GM18502 (cell line): ENCODE data around the gene ATP6V0B.

Source experiments
- ATAC-seq: cut with Tn5 transposase; IDR thresholded peaks from one replicate; pipeline ENCODE4 v1.9.1; 2021; ENCODE audit warnings: mild to moderate bottlenecking; ENCODE audit not compliant: unreplicated experiment, poor library complexity

ATP6V0B gene

DNA sequence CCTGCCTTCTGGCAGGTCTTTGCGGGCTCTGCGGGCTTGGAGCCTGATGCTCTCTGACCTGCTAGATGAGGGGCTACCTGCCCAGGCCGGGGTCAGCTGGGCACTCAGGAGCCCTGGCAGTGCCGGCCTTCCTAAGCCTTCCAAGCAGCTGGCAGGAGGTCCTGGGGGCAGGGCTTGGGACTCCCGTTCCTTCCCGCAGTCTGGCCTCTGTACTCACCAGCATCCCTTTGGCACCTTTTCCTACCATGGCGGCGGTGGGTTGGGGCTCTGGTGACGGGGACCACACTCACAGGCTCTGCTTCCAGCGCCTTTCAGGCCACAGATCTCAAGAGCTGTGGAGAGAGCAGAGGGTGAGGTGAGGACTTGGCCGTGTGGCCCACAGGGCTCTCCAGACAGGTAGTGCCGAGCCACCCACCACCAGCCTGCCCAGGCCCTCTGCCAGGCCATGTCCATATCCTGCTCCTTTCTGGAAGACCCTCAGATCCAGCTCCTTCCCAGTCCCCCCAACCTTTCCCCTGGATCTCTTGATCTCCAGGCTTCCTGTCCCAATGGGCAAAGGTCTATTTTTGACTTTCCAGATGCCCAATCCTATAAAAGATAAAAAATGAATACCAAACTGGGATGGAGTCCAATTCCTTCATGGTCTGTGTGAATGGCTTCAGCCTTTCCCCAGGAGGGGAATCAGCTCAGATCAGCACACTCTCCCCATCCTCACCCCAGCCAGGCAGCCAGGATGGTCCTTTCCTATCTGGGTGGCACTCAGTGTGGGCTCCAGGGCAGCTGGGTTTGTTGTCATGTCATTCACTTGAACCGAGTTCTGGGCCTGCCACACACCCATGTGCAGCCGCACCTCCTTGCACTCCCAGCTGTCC, 49.5 kb downstream of the ATP6V0B start:
- ATAC-seq: no peak

DNA sequence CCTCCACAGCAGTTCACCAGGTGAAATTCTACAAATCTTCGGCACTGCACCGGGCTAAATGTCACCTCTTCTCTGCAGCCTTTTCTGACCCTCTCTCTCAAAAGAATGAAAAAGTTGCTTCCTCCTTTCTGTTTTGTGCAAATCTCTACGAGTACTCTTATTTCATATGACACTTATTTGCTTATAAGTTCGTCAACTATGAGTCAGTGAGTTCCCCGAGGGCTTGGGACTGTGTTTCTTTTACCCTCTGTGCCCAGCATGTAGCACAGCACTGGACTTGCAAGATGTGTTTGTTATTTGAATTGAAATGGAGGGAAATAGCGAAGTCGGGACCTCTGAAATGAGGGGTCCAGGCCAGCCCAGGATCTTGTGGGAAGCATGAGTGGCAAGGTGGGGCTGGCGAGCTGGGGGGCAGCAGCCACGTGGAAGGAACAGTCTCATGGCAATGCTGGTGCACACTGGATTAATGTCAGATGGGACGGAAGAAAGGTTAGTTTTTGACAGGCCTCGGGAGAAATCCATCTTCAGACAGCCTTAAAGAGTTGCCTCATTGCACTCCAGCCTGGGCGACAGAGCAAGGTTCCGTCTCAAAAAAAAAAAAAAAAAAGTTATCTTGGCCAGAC, 50.3 kb downstream of the ATP6V0B start:
- ATAC-seq: no peak

DNA sequence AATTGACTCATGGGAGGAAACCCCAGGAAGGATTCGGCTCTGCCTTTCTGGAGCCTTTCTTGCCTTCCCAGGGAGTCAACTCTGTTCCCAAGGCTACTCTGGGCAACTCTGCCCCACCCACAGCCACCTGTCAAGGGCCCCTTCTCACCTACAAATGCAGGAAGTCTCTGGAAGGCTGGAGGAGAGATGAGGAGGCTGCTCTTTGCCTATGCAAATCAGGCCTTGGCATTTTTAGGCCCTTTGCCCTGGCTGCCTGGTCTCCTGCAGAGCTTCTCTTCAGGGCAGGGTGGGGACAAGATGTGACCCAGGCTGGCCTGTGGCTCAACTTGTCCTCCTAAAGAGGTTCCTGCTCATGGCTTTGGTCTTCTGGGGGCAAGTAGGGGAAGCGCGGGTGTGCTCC, 51.1 kb downstream of the ATP6V0B start:
- no peak for ATAC-seq

DNA sequence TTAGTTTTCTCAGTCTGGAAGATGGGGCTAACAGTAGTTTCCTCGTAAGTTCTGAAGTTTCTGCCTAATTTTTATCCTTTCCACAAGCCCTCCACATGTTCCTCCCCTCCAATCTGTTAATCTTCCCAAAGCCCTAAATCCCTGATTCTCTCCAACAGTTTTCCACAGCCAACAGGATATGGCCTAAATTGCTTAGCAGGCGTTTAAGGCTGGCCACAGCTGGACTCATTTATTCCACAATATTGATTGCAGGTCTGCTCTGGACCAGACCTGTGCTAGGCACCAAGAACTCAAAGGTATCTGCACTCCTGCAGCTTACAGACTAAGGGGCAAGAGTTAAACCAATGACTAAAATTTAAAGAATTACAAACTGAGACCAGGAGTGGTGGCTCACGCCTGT, 52.6 kb downstream of the ATP6V0B start:
- ATAC-seq: no peak
